Measurements from ENCODE around the gene IGFBP2.
"Not testable (repeated sequence)": the region's sequence is repeated elsewhere in the genome, so short reads cannot be mapped to it uniquely, and the experiment has no call there.

IGFBP2 gene, protein sequence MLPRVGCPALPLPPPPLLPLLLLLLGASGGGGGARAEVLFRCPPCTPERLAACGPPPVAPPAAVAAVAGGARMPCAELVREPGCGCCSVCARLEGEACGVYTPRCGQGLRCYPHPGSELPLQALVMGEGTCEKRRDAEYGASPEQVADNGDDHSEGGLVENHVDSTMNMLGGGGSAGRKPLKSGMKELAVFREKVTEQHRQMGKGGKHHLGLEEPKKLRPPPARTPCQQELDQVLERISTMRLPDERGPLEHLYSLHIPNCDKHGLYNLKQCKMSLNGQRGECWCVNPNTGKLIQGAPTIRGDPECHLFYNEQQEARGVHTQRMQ

DNA sequence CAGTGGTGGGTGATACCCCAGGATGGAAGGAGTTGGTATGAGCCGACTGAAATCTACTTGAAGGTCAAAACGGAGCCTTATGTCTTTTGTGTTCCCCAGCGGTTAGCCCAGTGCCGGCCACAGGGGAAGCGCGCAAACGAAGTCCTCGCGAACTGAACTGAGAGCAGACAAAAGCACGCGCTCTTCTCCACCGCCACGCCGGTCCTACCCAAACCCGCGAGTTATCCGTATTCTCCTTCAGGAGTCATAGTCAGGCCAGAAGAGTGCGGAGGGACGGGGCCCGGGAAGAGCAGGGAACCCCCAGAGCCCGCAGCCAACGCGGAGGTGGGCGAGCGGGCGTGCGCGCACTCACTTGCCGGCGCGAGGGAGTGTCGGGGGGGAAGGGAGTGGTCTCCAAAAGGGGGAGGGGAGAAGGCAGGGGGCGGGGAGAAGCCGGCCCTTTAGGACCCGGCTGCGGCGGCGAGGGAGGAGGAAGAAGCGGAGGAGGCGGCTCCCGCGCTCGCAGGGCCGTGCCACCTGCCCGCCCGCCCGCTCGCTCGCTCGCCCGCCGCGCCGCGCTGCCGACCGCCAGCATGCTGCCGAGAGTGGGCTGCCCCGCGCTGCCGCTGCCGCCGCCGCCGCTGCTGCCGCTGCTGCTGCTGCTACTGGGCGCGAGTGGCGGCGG is at the start of gene IGFBP2:
Gene IGFBP2 (plus strand): TSS at position 469 of the 664 bp plus-strand sequence. CDS start 104 bp downstream, at position 573.
- DNase-seq = peak; percentile 17

DNA sequence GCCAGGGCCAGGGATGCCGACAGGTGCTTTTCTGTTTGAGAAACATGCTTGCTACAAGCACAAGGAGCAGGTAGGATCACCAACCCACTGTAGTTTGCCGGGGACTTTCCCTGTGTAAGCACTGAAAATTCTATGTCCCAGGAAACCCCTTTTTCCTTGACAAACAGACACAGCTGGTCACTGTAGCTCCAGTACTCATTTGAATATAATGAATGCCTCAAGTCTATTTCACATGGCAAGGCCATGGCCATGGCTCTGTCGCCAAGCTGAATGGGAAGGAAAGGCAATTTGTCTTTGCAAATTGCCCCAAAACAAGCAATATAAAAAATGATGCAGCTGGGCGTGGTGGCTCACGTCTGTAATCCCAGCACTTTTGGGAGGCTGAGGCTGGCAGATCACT is 49.6 kb upstream of the IGFBP2 start:
- no peak for DNase-seq

DNA sequence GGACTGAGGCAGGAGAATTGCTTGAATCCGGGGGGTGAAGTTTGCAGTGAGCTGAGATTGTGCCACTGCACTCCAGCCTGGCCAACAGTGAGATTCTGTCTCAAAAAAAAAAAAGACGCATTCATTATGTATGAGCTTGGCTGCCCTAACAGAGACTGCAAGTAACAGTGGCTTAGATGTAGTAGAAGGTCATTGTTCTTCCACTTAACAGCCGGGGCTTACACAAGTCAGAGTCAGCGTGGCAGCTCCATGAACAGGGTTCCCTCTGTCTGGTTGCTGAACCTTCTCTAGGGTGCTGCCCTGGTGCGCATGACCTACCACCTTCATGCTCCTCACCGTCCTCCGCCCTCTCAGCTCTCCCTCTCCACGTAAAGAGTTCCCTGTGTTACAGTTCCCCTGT is 49.1 kb upstream of the IGFBP2 start:
- DNase-seq = no peak

DNA sequence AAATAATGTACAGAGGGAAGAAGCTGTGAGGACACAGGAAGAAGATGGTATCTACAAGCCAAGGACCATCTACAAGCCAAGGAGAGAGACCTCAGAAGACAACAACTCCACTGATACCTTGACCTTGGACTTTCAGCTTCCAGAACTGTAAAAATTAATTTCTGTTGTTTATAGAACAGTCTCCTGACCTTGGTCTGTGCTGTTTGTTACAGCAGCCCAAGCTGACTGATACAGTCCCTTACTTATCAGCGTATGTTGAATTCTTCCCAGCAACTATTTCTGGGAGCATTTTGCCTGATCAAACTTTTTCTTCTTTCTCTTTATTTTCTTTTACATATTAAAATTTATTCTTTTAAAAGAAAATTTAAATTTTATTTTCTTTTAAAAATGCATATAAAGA is 47.8 kb upstream of the IGFBP2 start:
- DNase-seq = no peak

DNA sequence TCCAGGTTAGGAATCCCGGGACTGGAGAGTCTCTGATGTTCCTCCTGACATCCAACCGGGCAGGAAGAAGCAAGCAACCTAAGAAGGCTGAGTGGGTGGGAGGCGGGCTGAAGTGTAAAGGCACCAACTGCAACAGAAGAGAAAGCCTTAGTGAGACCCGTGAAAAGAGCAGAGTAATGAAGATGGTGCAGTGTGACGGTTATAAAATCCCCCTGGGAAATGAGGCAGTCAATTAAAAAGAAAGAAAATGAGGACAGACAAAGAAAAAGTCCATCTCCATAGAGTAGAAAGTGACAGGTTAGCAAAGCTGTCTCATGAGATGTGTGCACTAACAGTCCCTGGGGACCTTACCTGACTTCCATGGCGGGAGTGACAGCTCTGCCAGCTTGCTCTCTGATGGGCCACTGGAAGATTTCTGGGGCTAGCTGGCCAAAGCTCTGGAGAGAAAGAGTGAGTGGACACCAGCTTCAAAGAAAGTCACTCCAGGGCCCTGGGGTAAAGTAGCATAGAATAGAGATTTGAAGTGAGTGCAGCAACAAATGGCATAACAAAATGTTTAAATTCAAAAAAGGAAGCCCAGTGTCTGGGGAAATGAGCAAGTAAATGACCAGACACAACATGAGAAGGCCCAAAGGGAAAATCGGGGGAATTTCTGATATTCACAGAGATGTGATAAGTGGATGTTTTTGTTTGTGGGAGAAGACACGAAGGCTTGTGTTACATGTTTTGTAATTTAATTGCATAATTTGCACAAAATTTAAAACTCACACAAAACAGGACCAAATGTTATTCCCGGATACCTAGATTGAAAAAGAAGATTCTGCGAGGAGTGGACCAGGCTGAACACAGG is 44.1 kb upstream of the IGFBP2 start:
- DNase-seq = no peak

DNA sequence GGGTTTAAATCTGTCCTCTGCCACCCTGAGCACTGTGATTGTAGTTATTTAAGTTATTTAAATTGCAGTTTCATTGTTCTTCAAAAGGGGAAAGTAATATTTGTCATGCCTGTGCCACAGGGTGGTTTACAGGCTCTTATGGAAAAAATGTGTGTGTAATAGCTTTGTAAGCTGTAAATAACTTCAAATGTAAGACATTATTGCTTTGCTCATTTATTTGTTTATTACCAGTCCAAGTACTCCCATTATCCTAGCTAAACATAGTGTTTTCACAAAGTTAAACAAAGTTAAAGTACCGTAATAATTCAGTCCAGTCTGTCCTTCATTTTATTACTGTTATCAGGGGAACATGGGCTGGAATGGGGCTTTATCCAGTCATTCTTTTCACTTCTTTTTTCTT is 43.4 kb upstream of the IGFBP2 start:
- no peak for DNase-seq

DNA sequence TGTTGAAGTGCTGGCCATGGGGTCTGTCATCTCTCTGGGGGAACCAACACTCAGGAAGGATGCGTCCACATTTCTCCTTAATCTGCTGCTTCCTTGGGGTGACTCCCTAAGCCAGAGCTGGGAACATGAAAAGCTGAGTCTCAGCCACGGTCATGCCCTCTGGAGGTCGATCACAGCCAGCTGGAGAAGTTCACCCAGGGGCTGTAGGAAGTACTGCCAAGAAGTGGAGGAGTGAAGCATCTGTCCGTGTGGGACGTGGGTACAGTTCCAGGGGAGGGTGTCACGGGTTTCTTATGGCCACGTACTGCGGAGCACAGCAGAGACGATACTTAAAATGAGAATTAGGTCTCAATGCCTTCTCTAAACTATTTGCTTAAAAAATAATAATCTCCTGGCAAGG is 42.4 kb upstream of the IGFBP2 start:
- no peak for DNase-seq

DNA sequence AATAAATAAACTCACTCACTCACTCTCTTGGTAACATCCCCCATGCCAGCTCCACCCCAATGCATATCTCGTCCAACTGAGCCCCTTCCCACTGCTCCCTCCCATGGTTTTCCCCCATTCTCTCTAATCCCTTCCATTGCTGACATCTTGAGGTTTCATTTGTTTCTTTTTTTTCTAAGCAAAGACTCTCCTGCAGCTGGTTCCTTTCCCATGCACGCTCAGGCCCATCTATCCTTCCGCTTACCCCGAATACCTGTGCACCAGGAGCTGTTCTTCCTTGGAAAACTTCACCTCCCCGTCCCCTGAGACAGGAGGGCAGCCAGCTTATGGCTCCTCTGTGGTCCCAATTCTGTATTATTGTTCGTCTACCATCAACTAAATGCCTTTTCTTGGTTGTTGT is 41.7 kb upstream of the IGFBP2 start:
- no peak for DNase-seq

DNA sequence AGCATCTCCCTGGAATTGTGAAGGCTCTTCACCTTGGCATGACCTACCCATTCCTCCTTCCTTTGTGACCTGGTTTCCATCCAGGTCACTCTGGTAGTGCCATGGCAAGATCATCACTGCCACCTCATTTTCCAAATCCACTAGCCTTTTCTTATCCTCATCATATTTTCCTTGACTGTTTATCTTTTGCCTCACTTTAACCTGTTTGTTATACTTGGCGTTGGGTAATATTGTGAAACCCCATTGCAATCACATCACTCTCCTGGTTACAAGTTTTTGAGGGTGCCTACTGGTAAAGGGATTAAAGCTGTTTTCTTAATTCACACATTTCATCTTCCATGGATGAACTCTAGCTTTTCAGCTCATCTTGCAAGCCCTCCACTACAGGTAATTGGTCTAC is 39.1 kb upstream of the IGFBP2 start:
- no peak for DNase-seq

DNA sequence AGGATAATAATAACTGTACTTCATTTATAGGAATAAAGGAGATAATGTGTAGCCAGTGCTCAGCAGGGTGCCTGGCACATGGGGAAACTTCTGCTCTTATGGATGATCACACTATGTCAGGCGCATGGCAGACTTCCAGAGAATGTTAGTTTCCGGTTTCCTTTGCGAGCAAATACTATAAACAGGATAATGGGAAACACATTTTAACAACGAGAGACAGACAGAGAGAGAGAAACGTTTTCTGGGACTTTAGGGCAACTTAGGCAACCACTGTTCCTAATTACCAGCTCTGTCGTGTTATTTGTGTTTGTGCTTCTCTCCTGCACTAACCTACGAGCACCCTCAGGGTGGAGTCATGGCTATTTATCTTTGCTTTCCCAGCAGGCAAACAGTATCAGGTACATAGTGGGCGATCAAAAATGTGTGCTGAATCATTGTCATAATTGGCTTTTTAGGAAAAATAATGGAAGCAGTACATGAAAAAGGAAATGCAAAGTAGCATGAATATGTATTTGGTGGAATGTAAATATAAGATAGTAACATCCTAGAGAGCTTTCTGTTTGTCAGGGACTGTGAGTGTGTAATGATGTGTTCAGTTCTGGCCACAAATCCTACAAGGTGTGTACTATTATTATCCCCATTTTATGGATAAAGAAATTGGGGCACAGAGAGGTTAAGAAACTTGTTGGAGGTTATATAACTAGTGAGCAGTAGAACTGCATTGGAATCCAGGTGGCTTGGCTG is 36.8 kb upstream of the IGFBP2 start:
- DNase-seq = peak; percentile 91

DNA sequence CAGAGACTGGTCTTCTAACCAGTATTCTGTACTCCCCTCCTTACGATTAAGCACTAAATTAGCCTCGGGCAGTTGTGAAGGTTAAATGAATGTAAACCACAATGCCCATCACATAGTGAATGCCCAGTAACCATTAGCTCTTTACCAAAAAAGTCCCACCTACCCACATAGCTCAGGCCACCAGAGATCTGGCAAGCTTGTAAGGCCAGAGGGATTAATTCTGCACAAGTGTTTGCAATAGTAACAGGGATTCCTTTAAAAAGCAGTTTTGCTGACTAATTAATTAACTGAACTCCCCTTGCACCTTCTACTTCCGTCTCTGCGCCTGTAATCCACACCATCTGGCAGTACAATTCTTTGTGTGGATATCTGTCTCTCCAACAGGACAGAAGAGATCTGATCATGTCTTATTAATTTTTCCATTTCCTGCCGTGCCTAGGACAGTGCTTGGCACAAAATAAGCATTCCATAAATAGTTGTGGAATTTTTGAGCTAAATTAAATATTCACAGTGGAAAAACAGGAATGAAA is 36.2 kb upstream of the IGFBP2 start:
- DNase-seq = peak; percentile 77

DNA sequence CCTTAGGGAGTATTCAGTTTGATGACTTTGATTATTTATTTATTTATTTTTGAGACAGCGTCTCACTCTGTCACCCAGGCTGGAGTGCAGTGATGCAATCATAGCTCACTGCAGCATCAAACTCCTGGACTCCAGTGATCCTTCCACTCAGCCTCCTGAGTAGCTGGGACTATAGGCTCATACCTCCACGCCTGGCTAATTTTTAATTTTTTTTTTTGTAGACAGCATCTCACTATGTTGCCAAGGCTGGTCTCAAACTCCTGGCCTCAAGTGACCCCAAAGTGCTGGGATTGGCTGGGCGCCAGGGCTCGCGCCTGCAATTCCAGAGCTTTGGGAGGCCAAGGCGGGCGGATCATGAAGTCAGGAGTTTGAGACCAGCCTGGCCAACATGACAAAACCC is 35.4 kb upstream of the IGFBP2 start:
- not testable (repeated sequence) for DNase-seq

DNA sequence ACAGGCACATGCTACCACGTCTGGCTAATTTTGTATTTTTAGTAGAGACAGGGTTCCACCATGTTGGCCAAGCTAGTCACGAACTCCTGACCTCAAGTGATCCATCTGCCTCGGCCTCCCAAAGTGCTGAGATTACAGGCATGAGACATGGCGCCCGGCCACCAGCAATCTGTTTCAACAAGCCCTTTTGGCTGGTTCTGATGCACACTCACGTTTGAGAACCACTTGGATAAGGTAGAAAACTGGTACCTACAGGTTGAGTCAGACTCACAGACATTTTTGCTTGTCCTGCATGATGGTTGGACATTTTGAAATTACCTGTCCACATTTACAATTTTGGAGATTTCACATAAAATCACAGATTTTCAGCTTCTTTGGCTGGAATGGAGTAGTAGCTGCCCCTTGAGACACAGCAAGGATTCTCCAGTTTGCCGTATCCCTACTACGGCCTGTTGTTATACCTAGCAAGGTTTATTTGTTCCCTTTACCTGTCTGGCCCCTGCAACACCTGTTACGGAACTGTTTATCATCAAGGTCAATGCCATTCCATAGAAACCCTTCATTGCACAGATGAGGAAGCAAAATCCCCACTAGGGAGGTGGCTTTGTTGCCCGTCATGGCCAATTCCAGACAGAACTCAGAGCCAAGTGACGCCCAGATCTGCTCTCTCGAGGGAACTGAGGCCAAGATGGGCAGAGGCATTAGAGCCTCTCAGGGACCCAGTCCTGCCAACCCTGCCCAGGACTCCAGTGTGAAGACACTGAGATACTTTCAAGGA is 31.4 kb upstream of the IGFBP2 start:
- DNase-seq = no peak

DNA sequence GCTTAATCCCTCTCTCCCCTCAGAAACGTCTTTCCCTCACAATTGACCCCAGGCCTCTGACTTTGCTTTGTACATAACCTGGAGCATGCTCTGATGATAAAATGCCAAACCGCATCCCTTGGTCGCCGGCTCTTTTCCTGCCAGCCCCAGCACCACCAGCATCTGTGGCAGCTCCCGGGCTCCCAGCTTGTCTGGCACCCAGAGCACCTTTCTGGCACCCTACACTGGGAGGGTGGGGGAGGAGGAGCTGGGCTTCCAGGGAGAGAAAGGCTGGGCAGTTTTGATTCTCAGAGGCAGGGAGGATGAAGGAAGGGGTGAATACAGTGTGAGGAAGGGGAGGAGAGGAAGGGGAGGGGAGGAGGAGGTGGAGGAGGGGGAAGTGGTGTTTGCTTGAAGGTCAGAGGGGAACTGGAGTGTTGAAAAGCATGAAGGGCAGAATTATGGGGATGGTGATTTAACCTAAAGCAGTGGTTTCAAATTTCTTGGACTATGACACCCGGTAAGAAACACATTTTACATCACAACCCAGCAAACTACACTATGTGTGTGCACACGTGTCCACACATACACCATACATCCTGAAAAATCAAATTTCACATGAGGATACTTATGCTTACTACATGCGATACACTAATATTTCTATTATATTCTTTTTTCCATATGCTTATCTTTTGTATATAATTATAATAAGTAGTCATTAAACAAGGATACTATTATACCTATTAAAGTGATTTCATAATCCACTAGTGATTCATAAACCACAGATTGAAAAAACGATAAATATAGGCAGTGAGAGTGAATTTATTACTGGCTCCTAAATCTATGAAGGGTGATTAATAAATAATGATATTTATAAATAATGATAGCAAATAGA is 30.0 kb upstream of the IGFBP2 start:
- DNase-seq = no peak

DNA sequence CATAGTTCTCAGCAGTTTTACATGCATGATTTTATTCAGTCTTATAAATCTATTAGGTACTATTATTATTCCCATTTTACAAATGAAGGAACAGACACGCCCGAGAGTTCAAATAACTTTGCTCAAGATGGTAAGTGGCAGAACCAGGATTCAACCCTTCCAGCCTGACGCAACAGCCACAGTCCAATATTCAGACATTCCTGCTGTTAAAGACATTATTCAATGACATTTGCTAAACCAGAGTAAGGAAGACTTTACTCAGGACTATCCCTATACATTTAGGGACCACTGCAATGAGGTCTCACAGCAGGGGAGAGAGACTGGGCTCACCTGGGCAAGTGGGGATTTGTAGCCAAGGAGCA is 29.4 kb upstream of the IGFBP2 start:
- no peak for DNase-seq

DNA sequence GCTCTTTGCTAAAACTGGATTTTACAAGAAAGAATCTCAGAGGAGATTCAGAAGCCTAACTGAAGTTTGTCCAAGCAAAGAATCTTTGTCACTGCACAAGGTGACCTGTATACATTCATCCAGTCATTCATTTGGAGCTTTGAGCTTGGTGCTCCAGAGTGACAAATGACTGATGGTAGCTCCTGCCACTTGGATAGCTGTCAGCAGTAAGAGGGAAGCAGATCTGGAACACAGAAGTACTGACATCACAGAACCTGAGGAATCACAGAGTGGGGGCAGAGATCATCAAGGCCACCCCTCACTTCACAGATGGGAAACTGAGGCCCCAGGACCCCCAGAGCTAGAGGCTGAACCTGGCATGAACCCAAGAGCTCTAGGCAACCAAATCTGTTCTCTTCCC is 28.8 kb upstream of the IGFBP2 start:
- no peak for DNase-seq

DNA sequence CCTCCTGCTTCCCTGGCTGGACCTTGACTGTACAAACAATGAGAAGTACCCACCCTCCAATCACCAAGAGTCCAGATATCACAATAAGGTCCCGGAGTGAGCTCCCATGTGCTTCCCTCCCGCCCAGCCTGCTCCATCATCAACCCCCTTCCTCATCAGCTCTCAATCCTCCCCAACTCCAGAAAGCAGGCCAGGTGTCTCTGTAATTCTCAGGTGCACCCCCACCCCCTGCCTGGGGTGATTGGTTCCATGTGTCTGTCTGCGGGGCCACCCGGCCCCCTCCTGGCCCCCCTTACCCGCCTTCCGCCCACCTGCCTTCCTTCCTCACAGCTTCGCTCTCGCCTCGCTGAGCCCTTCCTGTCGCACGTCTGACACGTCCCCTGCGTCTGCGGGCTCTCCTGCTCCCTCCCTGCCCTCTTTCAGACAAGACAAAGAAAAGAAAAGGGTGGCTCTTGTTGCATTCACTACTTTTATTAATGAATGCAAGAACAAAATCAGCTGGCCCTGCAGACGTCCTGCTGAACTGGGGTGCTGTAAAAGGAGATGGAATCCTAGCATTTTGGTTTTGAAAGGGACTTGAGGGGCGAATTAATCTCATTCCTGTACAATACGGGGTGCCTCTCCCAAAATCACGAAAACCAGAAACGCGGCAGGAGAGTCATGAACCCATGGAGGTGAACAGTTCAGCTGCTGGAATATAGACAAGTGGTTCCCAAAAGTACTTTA is 26.5 kb upstream of the IGFBP2 start:
- DNase-seq = peak; percentile 57

DNA sequence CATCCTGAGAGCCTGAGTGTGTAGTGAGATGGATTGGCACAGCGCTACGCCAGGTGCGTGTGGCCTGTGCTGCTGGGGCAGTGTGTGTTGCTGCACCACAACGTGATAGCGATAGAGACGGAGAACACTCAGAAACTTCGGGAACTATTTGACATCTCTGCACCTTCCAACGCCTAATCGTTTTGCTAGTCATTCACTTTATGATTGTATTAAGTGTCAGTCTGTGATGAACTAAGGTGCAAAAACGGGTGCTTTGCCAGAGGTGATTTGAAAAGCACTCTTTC is 26.0 kb upstream of the IGFBP2 start:
- DNase-seq = no peak

DNA sequence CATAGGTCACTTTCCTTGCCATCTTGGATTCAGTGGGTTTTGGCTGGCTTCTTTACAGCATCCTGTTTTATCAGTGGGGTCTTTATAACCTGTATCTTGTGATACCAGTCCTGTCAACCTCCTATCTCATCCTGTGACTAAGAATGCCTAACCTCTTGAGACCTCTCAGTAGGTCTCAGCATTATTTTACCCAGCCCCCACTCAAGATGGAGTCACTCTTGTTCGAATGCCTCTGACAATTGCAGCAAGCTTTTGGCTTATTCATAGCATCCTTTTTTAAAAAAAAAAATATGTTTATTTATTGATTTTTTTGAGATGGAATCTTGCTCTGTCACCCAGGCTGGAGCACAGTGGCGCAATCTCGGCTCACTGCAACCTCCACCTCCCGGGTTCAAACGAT is 24.7 kb upstream of the IGFBP2 start:
- DNase-seq = no peak

DNA sequence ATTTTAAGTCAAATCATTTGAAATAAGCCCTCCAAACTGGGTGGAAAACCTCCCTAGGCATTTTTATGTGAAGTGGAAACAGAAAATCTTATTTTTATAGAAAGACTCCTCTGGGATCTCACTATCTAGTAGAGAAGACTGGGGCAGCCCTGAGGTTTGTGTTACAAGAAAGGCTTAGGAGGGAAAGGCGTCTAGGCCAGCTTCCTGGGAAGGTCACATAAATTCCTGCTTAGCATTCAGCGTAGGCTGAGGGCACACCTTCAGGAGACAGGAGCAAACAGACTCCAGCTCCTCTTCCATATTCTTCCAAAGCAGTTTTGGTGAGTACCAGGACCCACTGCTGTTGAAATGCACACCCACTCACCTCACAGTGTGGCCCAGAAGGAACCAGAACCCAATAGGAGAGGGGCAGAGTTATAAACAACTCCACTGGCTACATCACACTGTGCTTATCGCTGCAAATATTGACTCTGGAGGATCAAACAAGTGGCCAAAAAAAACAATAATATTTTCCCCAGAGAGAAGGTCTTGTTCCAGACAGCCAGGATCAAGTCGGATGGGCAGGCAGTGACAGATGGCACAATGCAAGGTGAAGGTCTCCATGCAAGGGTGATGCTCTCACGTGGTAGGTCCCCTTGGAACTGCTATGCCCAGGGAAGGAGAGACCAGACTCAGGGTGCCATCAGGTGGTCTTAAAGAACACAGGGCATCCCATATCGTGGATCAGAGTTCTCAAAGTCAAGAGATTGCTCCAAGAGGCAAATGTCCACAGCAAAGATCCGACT is 17.7 kb upstream of the IGFBP2 start:
- DNase-seq = no peak

All from fibroblast of skin of right biceps (primary cell).